Neuron (in vitro differentiated cells): ENCODE measurements around the gene ACTN1.

Experiments
- H2AFZ ChIP-seq: one replicate; pipeline ENCODE4 v1.6.1; 2013; ENCODE audit warnings: low read depth, mild to moderate bottlenecking, inconsistent platforms, low read length, moderate library complexity
- H3K27me3 ChIP-seq: one replicate; pipeline ENCODE4 v1.6.1; 2013; ENCODE audit warnings: low read length; ENCODE audit not compliant: insufficient read depth
- H3K36me3 ChIP-seq: one replicate; pipeline ENCODE4 v1.6.1; 2013; ENCODE audit warnings: low read length; ENCODE audit not compliant: insufficient read depth
- H3K4me1 ChIP-seq: one replicate; pipeline ENCODE4 v1.6.1; 2013; ENCODE audit warnings: low read length; ENCODE audit not compliant: insufficient read depth
- H3K4me3 ChIP-seq: 2 replicates; pipeline ENCODE4 v1.5.1; 2013; ENCODE audit warnings: mild to moderate bottlenecking, low read length, moderate library complexity
- H3K9me3 ChIP-seq: one replicate; pipeline ENCODE4 v1.6.1; 2013; ENCODE audit warnings: low read length

The ACTN1 gene

DNA sequence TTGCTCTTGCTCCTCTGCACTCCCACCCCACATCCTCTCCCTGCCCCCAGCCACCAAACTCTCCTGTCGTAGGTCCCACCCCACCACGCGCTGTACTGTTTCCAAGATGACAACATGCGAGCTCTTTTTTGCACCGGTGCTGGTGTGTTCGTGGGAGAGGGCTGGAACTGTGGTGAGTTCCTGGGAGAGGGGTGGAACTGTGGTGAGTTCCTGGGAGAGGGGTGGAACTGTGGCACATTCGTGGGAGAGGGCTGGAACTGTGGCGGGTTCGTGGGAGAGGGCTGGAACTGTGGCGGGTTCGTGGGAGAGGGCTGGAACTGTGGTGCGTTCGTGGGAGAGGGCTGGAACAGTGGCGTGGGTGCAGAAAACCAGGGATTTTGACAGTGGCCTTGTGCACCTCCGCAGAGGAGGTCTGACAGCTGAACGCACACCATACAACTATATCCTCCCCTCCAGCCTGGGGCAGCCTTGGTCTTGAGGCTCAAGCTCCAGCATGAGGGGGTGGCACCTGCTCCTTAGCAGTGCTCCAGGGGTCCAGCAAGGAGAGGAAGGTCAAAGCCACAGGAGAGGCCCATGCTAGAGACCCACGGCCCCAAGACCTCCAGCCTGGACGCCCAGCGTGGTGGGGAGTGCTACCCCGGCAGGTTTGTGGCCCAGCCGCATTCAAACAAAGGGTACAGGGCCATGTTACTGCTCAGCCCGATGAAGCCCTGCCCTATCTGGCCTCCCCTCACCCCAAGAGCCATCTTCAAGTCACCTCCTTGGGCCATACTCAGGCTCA lies 50.1 kb downstream of the ACTN1 start:
- H3K4me1 ChIP-seq = no peaks in the 10 kb centered on the region
- no peak overlapping the region for H3K4me3 ChIP-seq
- H3K36me3 ChIP-seq = peaks cover 5% of the 10 kb centered on the region
- no peaks in the 10 kb centered on the region for H3K27me3 ChIP-seq
- H3K9me3 ChIP-seq = peaks cover 12% of the 10 kb centered on the region
- H2AFZ ChIP-seq = no peak overlapping the region

DNA sequence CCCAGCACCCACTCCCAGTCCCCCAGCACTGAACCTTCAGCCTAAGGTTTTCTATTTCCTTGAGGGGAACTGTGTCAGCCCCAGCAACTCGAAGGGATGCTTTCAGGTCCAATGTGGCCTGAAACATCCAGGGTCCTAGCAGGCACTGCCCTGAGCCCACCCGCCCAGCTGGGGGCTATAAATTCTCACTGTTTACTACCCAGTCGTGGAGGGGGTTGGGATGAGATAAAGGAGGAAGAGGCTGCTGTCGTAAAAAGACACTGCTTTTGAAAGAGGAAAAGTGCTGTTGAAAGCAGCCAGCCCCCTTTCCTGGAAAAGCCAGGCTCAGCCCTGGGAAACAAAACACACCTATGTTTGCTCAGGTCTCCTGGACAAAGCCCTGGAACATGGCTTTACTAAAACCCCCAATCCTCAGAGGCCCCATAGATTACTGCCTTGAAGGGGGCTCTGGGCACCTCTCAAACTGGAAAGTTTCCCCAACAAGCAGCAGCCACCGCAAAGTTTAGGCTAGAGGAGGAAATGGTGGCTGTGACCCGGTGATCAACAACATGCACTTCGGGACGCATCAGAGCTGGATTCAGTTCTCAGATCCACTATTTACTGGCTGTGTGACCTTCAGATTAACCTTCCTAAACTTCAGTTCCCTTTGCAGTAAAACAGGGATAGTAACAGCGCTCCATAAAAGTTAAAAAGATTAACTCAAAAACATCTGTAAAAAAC lies 51.0 kb downstream of the ACTN1 start:
- Histone ChIP-seq H3K4me3 (no peak overlapping the region), H2AFZ (no peak overlapping the region), H3K9me3 (peaks cover 12% of the 10 kb centered on the region), H3K27me3 (no peaks in the 10 kb centered on the region), H3K36me3 (peaks cover 7% of the 10 kb centered on the region), H3K4me1 (no peaks in the 10 kb centered on the region)

GRCh38 chr14:68927089-68927488 lies 52.0 kb downstream of the ACTN1 start:
- H3K4me3 ChIP-seq = no peak overlapping the region
- H3K36me3 ChIP-seq = peaks cover 7% of the 10 kb centered on the region
- no peaks in the 10 kb centered on the region for H3K27me3 ChIP-seq
- no peak overlapping the region for H2AFZ ChIP-seq
- H3K9me3 ChIP-seq = peaks cover 12% of the 10 kb centered on the region
- H3K4me1 ChIP-seq = no peaks in the 10 kb centered on the region

- H3K9me3 ChIP-seq = peaks cover 12% of the 10 kb centered on the region
- no peak overlapping the region for H3K4me3 ChIP-seq
- no peaks in the 10 kb centered on the region for H3K4me1 ChIP-seq
- H3K36me3 ChIP-seq = peaks cover 7% of the 10 kb centered on the region
- H3K27me3 ChIP-seq = no peaks in the 10 kb centered on the region
- no peak overlapping the region for H2AFZ ChIP-seq
Observed at GRCh38 chr14:68926236-68926635, 52.9 kb downstream of the ACTN1 start.

DNA sequence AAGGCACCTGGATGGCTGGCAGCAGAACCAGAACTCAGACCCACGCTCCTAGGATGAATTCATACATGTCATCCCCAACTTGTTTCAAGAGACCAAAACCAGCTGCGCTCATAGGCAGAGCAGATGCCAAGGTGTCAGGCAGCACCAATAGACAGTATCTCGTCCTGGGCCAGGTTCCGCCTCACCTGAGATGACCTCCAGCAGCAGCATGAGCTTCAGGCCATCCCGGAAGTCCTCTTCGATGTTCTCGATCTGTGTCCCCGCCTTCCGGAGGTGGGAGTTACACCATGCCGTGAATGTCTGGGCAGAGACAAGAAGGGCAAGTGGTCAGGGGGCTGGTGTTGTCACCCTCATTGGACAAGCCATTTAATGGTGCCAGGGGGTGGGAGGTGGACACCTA lies 53.7 kb downstream of the ACTN1 start:
- Histone ChIP-seq H3K36me3 (peaks cover 13% of the 10 kb centered on the region), H3K27me3 (no peaks in the 10 kb centered on the region), H3K4me3 (no peak overlapping the region), H3K4me1 (no peaks in the 10 kb centered on the region), H2AFZ (no peak overlapping the region), H3K9me3 (peaks cover 12% of the 10 kb centered on the region)

DNA sequence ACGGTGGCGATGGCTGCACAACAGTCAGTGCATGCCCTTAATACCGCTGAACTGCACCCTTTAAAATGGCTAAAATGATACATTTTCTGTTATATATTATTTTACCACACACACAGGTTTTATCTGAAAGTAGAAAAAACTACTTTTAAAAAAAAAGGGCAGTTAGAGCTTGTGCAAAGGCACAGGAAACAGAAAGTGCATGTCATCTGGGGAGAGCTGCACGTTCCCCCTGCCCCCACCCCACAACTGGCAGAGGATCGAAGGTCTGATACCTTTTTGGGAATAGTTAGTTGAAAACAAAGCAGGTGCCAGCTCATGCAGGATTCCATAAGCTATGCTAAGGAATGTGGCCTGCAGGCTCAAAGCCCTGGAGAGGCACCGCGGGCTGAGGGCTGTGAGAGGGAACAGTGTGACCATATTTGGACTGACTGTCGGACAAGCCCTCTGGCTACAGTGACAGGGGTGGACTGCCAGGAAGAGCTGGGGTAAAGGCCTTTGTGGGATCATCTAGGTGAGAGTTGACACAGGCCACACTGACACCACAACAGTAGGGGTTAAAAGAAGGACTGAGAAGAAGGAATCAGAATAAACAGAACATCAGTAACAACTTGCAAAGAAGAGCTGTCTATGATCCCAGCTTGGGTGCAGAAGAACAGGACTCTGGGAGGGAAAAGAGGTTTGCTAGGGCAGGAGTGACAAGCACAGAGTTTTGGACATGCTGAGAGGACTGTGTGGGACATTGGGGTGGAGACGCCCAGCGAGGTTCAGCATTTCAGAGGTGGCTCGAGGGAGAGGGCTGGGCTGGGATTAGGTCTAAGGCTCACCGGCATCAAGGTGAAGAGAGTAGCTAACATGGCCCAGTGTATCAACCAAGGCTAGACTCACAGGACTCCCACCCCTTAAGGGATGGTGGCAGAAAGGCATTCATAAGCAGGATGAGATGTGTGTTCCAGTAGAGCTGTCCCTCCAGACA lies 54.6 kb downstream of the ACTN1 start:
- no peak overlapping the region for H2AFZ ChIP-seq
- H3K27me3 ChIP-seq = no peaks in the 10 kb centered on the region
- H3K4me3 ChIP-seq = no peak overlapping the region
- H3K4me1 ChIP-seq = no peaks in the 10 kb centered on the region
- H3K9me3 ChIP-seq = peaks cover 12% of the 10 kb centered on the region
- peaks cover 17% of the 10 kb centered on the region for H3K36me3 ChIP-seq

DNA sequence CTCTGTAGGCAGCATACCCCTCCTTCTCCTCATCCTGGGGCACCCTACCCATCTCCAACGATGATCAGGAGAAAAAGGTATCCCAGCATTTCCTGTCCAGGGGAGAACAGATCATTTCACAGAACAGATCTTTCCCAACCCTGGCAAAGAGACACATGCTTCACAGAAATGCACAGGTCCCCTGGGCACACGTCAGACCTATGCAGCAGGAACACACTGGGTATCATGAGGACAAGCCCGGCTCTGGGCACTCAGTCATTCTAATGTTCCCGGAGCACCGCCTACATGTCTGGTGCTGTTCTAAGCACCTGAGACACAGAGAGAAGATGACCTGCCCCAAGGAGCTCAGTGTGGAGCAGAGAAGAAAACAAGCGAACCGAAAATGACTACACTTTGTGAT lies 56.2 kb downstream of the ACTN1 start:
- H3K9me3 ChIP-seq = peaks cover 12% of the 10 kb centered on the region
- peaks cover 17% of the 10 kb centered on the region for H3K36me3 ChIP-seq
- no peaks in the 10 kb centered on the region for H3K4me1 ChIP-seq
- H2AFZ ChIP-seq = no peak overlapping the region
- no peaks in the 10 kb centered on the region for H3K27me3 ChIP-seq
- H3K4me3 ChIP-seq = no peak overlapping the region

DNA sequence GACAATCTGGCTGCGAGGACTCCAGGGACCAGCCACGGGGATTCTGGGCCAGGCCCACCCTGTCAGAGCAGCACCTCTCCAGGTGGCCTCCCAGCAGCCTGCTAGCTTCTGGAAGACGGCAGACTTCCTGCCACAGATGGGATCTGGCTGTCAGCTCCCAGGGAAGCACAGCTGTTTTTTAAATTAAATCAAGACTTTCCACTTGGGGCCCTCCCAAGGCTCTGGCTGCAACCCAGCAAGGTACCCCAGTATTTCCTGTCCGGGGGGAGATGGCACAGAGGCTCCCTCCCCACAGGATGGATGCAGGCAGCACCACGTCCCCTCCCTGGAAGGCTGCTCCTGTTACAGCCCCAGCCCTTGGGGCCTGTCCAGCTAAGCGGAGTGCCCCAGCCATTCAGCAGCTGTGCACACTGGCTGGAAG lies 56.9 kb downstream of the ACTN1 start:
- Histone ChIP-seq H3K27me3 (no peaks in the 10 kb centered on the region), H2AFZ (no peak overlapping the region), H3K9me3 (peaks cover 12% of the 10 kb centered on the region), H3K4me1 (no peaks in the 10 kb centered on the region), H3K4me3 (no peak overlapping the region), H3K36me3 (peaks cover 17% of the 10 kb centered on the region)

DNA sequence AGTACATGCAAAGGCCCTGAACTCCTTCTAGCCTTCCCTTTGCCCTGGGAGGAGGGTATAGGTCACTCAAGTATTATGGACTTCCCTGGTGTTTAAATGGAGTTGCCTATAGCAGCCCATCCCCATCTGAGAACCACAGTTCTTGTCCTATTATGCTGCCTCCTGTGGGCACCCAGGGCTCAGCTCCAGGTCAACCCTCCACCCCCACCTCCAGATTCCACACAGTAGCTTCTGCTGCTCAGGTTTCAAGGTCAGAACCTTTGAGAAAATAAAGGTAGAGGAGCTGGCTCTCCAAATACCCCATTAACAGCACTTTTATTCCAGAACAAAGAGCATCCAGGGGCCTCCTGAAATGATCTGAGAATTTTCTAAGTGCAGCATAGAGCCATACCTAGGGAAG lies 57.4 kb downstream of the ACTN1 start:
- H3K9me3 ChIP-seq = peaks cover 12% of the 10 kb centered on the region
- H3K4me3 ChIP-seq = no peak overlapping the region
- H3K4me1 ChIP-seq = no peaks in the 10 kb centered on the region
- no peaks in the 10 kb centered on the region for H3K27me3 ChIP-seq
- peaks cover 20% of the 10 kb centered on the region for H3K36me3 ChIP-seq
- no peak overlapping the region for H2AFZ ChIP-seq

DNA sequence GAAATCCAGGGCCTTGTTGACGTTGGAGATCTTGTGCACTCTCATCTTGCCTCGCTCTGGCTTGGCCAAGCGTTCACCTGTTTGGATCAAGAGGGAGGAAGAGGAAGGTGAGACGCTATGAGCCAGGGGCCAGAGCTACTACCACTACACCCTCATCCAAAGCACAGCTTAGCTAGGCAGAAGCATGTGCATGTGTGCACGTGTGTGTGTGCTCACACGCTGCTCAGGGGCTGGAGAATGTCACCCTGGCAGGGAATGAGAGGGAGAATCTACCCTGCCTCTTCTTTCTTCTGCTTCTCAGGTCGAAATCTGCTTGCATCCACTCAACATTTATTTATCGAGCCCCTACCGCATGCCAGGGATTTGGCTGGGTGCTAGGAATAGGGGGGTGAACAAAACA lies 58.1 kb downstream of the ACTN1 start:
- H2AFZ ChIP-seq = no peak overlapping the region
- H3K4me1 ChIP-seq = no peaks in the 10 kb centered on the region
- no peaks in the 10 kb centered on the region for H3K27me3 ChIP-seq
- peaks cover 20% of the 10 kb centered on the region for H3K36me3 ChIP-seq
- no peak overlapping the region for H3K4me3 ChIP-seq
- H3K9me3 ChIP-seq = peaks cover 10% of the 10 kb centered on the region

- Histone ChIP-seq H3K9me3 (peaks cover 2% of the 10 kb centered on the region), H3K27me3 (no peaks in the 10 kb centered on the region), H2AFZ (no peak overlapping the region), H3K36me3 (peaks cover 15% of the 10 kb centered on the region), H3K4me1 (no peaks in the 10 kb centered on the region), H3K4me3 (no peak overlapping the region)
Observed at GRCh38 chr14:68919129-68919927, 59.8 kb downstream of the ACTN1 start.

GRCh38 chr14:68918612-68919011 lies 60.5 kb downstream of the ACTN1 start:
- H3K27me3 ChIP-seq = no peaks in the 10 kb centered on the region
- H3K9me3 ChIP-seq = peaks cover 2% of the 10 kb centered on the region
- peaks cover 13% of the 10 kb centered on the region for H3K36me3 ChIP-seq

More at GRCh38 chr14:68918612-68919011, 60.5 kb downstream of the ACTN1 start:
- no peak overlapping the region for H2AFZ ChIP-seq
- H3K4me3 ChIP-seq = no peak overlapping the region
- no peaks in the 10 kb centered on the region for H3K4me1 ChIP-seq
